PC-3 (cell line): Measurements from ENCODE around the gene SPHKAP.

ENCODE experiments used
- EZH2 ChIP-seq: fragments of 300-600 bp; sonication (generic); IDR thresholded peaks from one replicate; pipeline ENCODE4 v1.6.1; 2017; ENCODE audit warnings: antibody characterized with exemption, mild to moderate bottlenecking, low read length; ENCODE audit not compliant: unreplicated experiment
- TF ChIP-seq, protein P1 (sequence below): fragments of 300-600 bp; sonication (generic); conservative IDR thresholded peaks from 2 replicates; pipeline ENCODE4 v1.5.1; 2017; ENCODE audit warnings: antibody characterized with exemption, low read depth, mild to moderate bottlenecking, low read length

DNA sequence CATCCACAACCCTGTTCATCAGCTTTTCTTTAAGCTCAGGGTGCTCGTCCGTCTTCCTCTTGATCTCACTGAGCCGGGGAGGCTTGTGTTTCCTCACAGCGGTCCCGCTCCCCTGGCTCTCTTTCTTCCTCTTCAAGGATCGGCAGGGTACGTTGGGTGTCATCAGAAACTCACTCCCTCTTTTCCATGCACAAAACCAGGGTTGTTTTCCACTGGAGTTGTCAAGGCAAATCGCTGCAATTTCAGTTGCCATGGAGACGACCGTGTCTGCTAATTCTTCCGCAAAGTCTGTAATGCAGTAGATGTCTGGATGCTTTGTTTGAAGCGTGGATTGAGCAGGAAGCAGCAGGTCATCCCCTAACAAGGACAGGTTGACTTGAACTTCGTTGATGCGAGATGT is 163.7 kb downstream of the SPHKAP start:
- TF ChIP-seq, protein P1, sequence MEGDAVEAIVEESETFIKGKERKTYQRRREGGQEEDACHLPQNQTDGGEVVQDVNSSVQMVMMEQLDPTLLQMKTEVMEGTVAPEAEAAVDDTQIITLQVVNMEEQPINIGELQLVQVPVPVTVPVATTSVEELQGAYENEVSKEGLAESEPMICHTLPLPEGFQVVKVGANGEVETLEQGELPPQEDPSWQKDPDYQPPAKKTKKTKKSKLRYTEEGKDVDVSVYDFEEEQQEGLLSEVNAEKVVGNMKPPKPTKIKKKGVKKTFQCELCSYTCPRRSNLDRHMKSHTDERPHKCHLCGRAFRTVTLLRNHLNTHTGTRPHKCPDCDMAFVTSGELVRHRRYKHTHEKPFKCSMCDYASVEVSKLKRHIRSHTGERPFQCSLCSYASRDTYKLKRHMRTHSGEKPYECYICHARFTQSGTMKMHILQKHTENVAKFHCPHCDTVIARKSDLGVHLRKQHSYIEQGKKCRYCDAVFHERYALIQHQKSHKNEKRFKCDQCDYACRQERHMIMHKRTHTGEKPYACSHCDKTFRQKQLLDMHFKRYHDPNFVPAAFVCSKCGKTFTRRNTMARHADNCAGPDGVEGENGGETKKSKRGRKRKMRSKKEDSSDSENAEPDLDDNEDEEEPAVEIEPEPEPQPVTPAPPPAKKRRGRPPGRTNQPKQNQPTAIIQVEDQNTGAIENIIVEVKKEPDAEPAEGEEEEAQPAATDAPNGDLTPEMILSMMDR = no peak
- no peak for TF ChIP-seq EZH2
